ENCODE results near the gene SP100.

- TF ChIP-seq REST (IDR thresholded peaks at IDR 0.05; ENCODE audit: insufficient read depth in 1 of 2, low read depth in 2 of 2, low read length in 2 of 2) (no peak), POLR2AphosphoS5 (IDR thresholded peaks at IDR 0.05; ENCODE audit: low read depth, low read length) (no peak), TAF1 (IDR thresholded peaks at IDR 0.05; ENCODE audit: borderline replicate concordance, insufficient read depth, low read length) (no peak)
Measured at GRCh38 chr2:230540332-230540731, 124.3 kb downstream of the SP100 start.
